IPS-18c (cell line): ENCODE measurements around the gene MBD4.

Experiments
- H3K4me3 ChIP-seq: 2 replicates; pipeline ENCODE4 v1.7.0; 2013; ENCODE audit warnings: low read depth, mild to moderate bottlenecking, low read length, moderate library complexity; ENCODE audit not compliant: insufficient read depth
- H3K9me3 ChIP-seq: one replicate; pipeline ENCODE4 v1.6.1; 2013; ENCODE audit warnings: mild to moderate bottlenecking, low read length, moderate library complexity; ENCODE audit not compliant: control insufficient read depth, insufficient read depth

The MBD4 gene

DNA sequence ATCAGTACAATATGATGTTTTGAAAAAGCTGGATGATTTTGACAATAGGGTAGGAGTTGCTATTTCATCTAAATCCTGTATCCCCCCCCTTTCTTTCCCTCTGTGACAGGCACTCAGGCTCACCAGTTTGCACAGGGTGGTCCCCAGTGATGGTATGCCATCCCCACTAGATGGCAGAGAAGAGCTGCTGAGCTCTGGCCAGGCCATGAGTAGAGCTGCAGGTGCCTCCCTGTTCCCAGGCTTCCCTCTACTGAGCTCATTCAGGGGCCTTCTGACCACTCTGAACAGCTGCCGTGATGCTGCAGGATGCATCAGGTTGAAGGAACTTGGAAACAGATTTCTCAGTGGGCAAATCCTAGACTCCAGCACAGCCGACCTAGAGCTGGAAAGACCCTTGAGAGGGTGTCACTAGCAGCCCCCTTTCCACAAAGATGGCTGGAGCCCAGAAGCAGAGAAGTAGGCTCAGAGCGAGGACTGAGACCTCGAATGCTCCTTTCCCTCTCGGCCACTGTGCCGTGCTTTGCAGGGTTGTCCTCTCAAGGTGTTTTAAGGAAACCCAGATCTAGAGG, 56.4 kb downstream of the MBD4 start:
- Histone ChIP-seq H3K4me3 (no peak overlapping the region), H3K9me3 (no peaks in the 10 kb centered on the region)

DNA sequence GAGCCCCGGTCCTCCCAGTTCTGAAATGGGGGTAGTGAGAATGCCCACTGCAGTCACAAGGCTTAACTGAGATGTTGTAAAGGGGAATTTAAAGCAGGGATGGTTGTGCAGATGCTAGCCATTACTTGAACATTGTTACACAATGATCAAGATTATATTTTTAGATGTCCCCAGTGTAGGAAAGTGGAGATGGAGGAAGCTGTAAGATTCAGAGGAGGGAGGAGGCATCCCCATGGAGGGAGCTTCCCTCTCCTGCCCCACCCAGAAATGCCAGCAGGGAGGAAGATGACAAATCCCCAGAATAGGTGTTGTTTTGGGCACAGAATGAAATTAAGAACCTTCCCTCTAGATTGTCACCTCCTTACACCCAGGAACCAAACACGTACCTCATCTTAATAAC, 57.4 kb downstream of the MBD4 start:
- H3K9me3 ChIP-seq, result no peaks in the 10 kb centered on the region
- no peak overlapping the region for H3K4me3 ChIP-seq
